ENCODE results near the gene PPP6R3.

Gene PPP6R3

GRCh38 chr11:68661697-68662603, 201.4 kb downstream of the PPP6R3 start:
- H3K36me3 ChIP-seq (ENCODE audit: insufficient read depth, low read length) = no peaks in the 10 kb centered on the region
- no peaks in the 10 kb centered on the region for H3K9me3 ChIP-seq (ENCODE audit: insufficient read depth, low read length, severe bottlenecking)
- H3K79me2 ChIP-seq (ENCODE audit: insufficient read depth, low read length) = no peaks in the 10 kb centered on the region
- H3K4me2 ChIP-seq (ENCODE audit: insufficient read depth, low read length) = no peak overlapping the region
- TF ChIP-seq, protein P1, sequence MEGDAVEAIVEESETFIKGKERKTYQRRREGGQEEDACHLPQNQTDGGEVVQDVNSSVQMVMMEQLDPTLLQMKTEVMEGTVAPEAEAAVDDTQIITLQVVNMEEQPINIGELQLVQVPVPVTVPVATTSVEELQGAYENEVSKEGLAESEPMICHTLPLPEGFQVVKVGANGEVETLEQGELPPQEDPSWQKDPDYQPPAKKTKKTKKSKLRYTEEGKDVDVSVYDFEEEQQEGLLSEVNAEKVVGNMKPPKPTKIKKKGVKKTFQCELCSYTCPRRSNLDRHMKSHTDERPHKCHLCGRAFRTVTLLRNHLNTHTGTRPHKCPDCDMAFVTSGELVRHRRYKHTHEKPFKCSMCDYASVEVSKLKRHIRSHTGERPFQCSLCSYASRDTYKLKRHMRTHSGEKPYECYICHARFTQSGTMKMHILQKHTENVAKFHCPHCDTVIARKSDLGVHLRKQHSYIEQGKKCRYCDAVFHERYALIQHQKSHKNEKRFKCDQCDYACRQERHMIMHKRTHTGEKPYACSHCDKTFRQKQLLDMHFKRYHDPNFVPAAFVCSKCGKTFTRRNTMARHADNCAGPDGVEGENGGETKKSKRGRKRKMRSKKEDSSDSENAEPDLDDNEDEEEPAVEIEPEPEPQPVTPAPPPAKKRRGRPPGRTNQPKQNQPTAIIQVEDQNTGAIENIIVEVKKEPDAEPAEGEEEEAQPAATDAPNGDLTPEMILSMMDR (IDR thresholded peaks at IDR 0.05; ENCODE audit: borderline replicate concordance, extremely low read depth, low read length, poor library complexity, severe bottlenecking) = no peak
- no peak for TF ChIP-seq EZH2 (IDR thresholded peaks at IDR 0.05; ENCODE audit: borderline replicate concordance, low read depth, low read length, severe bottlenecking)
- no peak overlapping the region for H3K4me3 ChIP-seq (ENCODE audit: low read depth in 1 of 2, low read length in 2 of 2)
- no peak overlapping the region for H2AFZ ChIP-seq (ENCODE audit: low read depth, low read length)
- no peaks in the 10 kb centered on the region for H3K4me1 ChIP-seq (ENCODE audit: insufficient read depth, low read length)
- H4K20me1 ChIP-seq (ENCODE audit: insufficient read depth, low read length) = no peaks in the 10 kb centered on the region
- ATAC-seq (ENCODE audit: insufficient read depth, low read depth) (no peak), DNase-seq (no peak)
- no peak overlapping the region for H3K27ac ChIP-seq (ENCODE audit: low read length)
- no peak overlapping the region for H3K9ac ChIP-seq (ENCODE audit: low read depth, low read length)
- H3K27me3 ChIP-seq (ENCODE audit: insufficient read depth, low read length, poor library complexity) = no peaks in the 10 kb centered on the region

GRCh38 chr11:68663482-68664010, 203.0 kb downstream of the PPP6R3 start:
- H3K79me2 ChIP-seq (ENCODE audit: insufficient read depth, low read length) = no peaks in the 10 kb centered on the region
- DNase-seq = no peak
- H4K20me1 ChIP-seq (ENCODE audit: insufficient read depth, low read length) = no peaks in the 10 kb centered on the region
- TF ChIP-seq, protein P1 (IDR thresholded peaks at IDR 0.05; ENCODE audit: borderline replicate concordance, extremely low read depth, low read length, poor library complexity, severe bottlenecking) = no peak
- TF ChIP-seq EZH2 (IDR thresholded peaks at IDR 0.05; ENCODE audit: borderline replicate concordance, low read depth, low read length, severe bottlenecking) = no peak
- H3K36me3 ChIP-seq (ENCODE audit: insufficient read depth, low read length) = no peaks in the 10 kb centered on the region
- no peaks in the 10 kb centered on the region for H3K9me3 ChIP-seq (ENCODE audit: insufficient read depth, low read length, severe bottlenecking)
- no peak overlapping the region for H3K9ac ChIP-seq (ENCODE audit: low read depth, low read length)
- no peak overlapping the region for H3K4me3 ChIP-seq (ENCODE audit: low read depth in 1 of 2, low read length in 2 of 2)
- ATAC-seq (ENCODE audit: insufficient read depth, low read depth) = no peak
- H3K27ac ChIP-seq (ENCODE audit: low read length) = no peak overlapping the region
- H3K4me1 ChIP-seq (ENCODE audit: insufficient read depth, low read length) = no peaks in the 10 kb centered on the region
- H3K27me3 ChIP-seq (ENCODE audit: insufficient read depth, low read length, poor library complexity) = no peaks in the 10 kb centered on the region
- H2AFZ ChIP-seq (ENCODE audit: low read depth, low read length) = no peak overlapping the region
- no peak overlapping the region for H3K4me2 ChIP-seq (ENCODE audit: insufficient read depth, low read length)

- Histone ChIP-seq H3K9me3 (ENCODE audit: insufficient read depth, low read length, severe bottlenecking) (no peaks in the 10 kb centered on the region), H3K4me1 (ENCODE audit: insufficient read depth, low read length) (no peaks in the 10 kb centered on the region), H3K4me2 (ENCODE audit: insufficient read depth, low read length) (no peak overlapping the region), H3K9ac (ENCODE audit: low read depth, low read length) (no peak overlapping the region), H3K27ac (ENCODE audit: low read length) (no peak overlapping the region), H3K27me3 (ENCODE audit: insufficient read depth, low read length, poor library complexity) (no peaks in the 10 kb centered on the region), H2AFZ (ENCODE audit: low read depth, low read length) (no peak overlapping the region), H4K20me1 (ENCODE audit: insufficient read depth, low read length) (no peaks in the 10 kb centered on the region), H3K4me3 (ENCODE audit: low read depth in 1 of 2, low read length in 2 of 2) (no peak overlapping the region), H3K36me3 (ENCODE audit: insufficient read depth, low read length) (no peaks in the 10 kb centered on the region), H3K79me2 (ENCODE audit: insufficient read depth, low read length) (no peaks in the 10 kb centered on the region)
- no peak for TF ChIP-seq EZH2 (IDR thresholded peaks at IDR 0.05; ENCODE audit: borderline replicate concordance, low read depth, low read length, severe bottlenecking)
- TF ChIP-seq, protein P1 (IDR thresholded peaks at IDR 0.05; ENCODE audit: borderline replicate concordance, extremely low read depth, low read length, poor library complexity, severe bottlenecking) = no peak
- DNase-seq = no peak
- ATAC-seq (ENCODE audit: insufficient read depth, low read depth) = no peak
Observed at GRCh38 chr11:68664141-68664540, 203.6 kb downstream of the PPP6R3 start.
